HG03280 (cell line): ENCODE measurements around the gene IKZF1.
A peak's percentile ranks its signal among the peaks of the same experiment; 100 is the strongest.

ENCODE experiments used
- ATAC-seq: cut with Tn5 transposase; IDR thresholded peaks from one replicate; pipeline ENCODE4 v1.9.1; 2021; ENCODE audit warnings: mild to moderate bottlenecking, moderate library complexity; ENCODE audit not compliant: unreplicated experiment

Gene IKZF1

DNA sequence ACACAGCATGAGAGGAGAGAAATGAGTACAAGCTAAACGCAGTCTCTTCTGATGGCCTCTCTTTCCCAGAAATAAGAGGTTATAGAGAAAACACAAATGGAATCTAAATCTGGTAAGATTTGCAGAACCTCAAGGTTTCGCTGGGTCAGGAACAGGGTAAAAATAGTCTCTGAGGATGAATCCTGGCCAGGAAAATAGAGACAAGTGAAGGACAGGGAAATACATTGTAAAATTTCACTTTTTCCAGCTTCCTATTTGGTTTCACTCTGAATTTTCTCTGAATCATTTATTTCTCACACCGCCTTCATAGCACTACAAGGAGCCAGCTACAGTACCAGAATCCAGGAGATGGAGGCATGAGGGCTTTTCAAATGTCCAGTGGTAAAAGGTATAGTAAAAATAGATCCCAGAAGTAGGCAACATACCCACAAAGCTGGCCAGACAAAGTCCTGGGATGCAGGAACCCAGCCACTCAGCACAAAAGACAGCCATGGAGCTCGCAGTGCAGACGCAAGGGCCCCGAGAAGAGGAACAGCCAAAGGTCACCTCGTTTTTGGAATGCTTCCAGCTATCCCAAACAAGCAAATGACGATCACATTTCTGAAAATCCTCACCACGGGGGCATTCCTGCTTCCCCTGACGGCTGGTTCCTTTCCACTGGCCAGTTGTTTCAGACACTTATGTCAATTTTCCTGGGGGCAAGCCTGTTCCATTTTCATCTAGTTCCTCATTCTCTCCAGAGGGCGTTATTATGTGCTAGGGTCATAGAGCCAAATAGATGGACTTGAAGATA is 21.5 kb upstream of the IKZF1 start:
- ATAC-seq: no peak

DNA sequence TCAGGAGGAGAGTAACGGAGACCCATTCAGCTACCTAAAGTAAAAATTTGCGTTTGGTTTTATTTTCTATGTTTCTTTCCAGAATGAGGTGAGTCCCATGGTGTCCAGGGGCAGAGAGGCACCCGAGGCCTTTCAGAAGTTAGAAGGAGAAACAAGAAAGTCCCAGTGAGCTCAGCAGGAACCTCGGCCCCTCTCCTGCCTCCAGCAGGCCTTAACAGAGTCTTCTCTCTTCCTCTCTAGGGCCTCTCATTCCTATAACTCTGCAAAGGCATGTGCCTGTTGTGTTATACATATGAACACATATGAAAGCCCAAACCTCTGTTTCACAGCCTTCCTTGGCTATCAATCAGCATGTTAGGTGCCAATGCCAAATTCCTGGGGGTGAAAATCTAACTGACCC is 20.8 kb upstream of the IKZF1 start:
- no peak for ATAC-seq

DNA sequence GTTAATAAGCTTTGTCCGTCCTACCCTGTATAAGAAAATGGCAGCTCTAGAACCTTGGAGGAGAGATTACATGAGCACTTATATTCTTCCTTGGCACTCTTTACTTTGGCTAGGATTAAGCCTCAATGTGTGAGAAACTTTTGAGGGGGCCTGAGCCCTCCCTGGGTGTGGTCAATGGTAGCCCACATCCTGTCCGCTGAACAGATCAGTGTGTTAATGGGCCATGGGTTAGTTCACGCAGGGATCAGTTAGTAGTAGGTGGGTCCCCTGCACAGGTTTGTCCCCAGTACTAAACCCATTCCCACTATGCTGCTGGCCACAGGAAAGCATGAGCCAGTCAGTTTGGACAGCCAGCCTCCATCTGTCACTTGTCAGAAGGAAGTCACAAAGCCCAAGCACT is 20.2 kb upstream of the IKZF1 start:
- no peak for ATAC-seq

DNA sequence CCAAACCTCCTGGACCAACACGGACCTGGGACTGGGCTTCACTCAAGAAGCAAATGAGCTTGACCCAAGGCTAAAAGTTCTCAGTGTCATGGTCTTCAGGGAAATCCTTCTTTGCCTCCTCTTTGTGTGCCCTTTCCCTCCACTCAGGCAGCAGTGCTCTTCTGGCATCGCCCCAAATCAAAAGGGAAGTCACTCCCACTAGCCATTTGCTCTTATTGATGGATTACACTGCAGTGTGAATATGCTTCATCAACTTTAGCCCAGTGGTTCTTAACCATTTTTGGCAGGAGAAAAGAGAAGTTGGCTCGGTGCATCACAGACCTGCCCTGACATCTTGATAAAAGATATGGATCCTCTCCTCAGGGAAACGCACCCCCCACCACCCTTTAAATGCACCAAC is 19.2 kb upstream of the IKZF1 start:
- no peak for ATAC-seq

DNA sequence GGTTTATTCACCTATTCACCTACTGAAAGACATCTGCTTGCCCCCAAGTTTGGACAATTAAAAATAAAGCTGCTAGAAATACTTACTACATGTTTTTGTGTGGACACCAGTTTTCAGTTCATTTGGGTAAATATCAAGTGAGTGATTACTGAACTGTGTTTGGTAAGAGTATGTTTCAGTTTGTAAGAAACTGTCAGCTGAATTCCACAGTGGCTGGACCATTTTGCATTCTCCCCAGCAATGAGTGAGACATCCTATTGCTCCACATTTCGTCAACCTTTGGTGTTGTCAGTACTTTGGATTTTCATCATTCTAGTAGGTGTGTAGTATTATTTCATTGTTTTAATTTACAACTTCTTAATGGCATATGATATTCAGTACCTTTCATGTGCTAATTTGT is 17.4 kb upstream of the IKZF1 start:
- no peak for ATAC-seq

DNA sequence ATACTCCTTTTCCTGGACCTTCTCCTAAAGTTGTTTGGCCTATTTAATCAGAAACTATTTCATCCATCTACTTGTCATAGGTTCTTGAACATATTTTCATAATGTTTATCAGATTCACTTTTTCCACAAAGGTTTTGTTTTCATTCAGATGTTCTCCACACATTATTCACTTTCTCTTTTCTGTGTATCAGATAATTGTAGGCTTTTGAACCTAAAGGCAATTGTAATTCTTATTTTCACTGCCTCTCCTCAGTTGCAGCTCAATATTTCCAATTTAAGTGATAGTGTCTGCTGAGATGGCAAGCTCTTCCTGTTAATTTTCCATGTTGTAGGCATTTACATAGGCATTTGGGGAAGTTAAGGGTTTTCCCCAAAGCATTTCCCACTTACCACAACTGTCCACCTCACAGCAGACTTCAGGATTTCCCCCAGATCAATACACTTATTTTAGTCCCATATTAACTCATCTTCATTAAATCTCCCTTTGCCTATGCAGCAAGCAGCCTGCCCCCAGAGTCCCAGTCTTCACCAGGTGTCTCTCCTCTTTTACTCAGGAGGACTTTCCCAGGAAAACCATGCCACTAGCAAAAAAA is 12.3 kb upstream of the IKZF1 start:
- no peak for ATAC-seq

DNA sequence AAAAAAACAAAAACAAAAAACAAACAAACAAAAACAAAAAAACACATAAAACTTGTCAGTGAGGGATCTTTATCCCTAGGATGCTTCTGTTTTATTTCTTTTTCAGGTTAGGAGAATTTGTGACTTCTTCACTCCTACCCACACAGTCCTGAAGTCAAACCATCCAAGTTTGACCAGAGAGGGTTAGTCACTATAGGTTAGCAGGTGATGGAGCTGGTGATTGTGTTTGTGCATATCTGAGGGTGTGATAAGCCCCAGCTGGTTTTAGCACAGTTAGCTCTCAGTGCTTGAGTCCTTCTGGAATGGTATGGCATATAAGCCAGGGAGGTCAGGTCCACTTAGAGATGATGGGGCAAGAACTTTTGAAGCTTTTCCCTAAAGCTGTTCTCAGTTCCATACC is 11.8 kb upstream of the IKZF1 start:
- no peak for ATAC-seq

DNA sequence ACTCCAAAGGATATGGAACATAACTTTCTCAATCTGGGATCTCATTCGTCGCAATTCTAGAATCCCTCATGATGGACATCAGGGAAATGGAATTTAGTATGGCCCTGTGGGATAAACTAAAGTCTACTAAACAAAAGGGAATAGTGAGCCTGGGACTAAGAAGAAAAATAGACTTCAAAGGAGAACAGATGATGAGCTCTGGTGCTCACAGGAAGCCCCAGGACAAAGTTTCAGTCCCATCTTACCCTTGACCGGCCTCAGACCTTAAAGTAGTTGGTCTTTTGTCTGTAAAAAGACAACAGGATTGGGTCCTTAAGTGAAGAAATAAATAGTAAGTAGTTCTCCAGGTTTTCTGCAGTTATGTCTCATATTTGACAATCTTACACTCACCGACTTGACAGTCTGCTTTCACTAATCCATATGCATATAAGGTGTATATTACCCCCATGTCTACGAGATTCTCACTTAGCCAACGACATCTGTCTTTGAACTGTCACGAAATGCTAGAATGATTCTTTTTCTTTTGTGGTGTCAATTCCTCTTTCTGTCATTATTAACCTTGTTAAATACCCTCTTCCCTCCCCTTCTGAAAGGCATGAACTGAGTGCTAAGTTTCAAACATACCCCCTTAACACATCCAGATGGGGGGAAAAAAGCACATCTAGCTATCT is 10.9 kb upstream of the IKZF1 start:
- ATAC-seq: peak; percentile 49

DNA sequence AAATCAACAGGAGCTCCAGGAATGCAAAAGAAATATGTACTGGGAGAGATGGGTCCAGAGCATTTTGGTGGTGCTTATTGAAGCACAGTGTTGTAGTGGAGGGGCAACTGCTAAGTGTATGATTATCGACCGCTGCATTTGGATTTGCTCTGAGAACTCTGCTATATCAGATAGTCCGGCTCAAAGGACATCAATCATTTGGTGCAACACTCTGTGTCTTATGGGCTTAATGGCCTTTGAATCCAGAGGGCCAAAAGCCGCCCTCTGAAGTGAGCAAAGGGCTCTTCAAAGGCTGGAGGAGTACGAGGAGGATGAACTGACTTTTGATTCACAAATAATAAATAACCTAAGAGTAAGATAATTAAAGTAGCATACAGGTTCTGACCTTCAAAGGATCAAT is 9.4 kb upstream of the IKZF1 start:
- ATAC-seq: no peak

DNA sequence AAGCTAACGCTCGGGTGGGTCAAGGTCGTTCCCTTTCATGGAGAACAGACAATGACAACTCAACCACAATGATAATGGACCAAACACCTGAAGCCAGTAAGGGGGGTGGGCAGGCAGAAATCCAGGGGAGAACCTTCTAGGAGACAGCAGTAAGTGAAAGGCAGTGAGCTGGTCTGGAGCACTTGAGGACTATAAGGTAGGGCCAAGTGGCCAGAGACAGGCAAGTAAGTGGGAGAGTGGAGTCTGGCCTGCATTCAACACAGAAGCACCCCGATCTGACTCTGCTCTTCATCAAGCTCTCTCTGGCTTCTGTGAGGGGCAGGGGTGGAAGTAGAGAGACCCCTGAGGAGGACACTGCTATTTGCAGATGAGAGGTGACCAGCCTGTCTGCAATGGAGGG is 7.7 kb upstream of the IKZF1 start:
- ATAC-seq: no peak

DNA sequence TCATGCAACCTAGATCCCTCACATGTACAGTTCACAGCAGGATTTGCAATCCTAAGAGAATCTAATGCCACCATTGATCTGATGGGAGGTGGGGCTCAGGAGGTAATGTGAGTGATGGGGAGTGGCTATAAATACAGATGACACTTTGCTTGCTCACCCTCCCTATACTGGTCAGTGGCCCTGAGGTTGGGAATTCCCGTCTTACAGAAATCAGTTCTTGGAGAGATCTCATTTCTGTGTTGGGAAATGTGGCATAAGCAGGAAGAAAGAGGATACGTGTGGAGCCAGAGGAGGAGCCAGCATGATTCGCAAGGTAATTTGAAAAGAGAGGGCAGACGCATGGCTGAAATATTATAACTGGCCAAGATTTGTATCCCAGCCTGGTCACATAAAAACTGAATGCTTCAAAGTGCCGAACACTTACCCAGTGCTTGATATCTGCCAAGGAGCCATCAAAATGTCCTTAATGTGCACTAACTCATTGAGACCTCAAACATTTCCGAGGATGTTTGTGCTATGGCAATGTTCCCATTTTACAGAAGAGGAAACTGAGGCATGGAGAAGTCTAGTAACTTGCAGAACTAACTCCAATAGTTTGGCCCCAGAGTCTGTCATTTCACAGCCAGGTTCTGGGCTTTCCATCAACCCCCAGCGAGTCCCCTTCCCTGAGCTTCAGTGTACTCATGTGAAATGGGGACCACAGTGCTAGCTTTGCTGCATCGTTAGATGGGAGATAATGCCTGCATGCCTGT is 5.5 kb upstream of the IKZF1 start:
- no peak for ATAC-seq

DNA sequence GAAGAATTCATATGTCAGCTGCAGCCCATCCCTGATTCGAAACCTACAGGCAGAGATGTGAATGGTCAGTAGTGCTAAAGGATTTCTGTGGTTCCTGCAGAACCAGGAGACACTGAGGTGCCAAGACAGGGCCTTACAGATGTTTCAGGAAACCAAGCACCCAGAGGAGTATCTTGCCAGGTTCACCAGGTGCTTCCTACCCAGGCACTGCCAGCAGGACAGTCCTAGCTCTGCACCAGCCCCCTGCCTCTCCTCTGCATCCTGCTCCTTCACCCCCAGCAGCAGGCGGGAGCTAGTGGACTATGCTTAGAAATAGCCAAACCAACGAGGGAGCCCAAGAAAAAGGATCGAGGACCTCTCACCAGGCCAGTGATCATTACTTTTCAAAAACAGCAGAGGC is 4.2 kb upstream of the IKZF1 start:
- ATAC-seq: no peak

DNA sequence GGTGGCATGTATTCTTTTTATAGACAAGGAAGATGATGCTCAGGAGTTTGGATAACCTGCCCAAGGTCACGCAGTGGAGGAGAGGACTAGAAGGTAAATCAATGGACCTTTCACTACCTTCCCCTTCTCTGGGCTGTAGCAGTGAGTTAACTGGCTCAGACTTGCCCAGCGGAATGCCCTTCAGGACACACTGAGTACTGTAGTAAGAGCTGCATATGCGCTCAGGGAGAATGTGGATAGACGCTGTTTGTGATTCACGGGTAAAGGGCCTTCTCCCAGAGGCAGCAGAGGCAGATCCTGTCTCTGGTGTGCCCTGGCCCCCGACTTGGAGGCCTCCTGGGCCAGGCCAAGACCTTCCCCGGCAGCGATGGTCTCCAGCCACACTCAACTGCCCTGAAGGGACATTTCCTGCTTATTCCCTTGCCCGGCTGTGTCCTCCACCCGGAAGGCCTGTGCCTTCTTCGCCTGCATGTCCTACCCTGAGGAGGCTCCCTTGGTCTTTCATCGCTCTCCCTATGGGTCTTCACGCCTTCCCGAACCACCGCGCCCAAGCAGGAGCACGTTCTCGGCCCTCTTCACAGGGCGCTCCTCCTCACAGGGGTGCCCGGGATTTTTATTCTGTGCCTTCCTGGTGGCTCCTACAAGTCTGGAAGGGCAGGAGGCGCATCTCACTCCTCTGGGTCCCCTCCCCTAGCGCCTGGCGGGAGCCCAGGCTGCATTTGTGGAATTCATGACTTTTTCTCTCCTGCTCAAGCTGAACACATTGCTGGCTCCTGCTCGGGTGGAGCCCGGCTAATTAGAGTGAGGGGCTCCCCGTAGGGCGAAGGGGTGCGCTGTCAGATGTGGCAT is 1.8 kb upstream of the IKZF1 start:
- no peak for ATAC-seq

DNA sequence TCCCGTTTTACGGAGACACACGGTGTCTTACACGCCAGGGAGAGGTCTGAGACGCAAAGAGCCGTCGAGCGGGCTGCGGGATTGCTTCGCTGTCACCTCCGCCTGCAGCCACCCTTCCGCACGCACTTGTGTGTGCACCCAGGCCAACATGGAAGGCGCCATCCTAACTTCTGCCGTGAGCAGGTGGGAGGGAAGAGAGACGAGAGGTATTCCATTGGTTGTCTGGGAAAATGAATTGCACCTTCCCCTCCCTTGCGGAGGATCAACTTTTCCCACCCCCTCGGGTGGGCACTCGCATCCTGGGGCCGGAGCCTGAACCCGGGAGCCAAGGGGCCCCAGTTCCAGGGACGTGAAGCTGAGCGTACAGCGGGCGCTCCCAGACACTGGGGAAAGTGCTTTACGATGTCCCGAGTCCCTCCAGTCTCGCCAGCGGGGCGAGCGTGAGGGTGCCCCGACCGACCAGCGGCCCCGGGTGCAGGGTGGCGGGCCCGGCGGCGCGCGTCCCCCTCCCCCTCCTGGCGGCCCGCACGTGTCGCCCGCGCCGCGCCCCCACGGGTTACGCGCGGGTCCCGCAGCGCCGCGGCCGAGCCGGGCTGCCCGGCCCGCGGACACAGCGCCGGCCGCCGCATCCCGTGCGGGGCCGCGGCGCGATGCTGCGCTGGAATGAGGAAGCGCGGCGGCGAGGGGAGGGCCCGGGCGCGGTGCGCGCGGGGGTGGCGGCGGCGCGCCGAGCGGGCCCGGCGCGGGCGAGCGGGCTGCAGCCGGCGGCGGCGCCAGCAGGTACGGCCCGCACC is 984 bp upstream of the IKZF1 start:
- peak; percentile 28 for ATAC-seq

DNA sequence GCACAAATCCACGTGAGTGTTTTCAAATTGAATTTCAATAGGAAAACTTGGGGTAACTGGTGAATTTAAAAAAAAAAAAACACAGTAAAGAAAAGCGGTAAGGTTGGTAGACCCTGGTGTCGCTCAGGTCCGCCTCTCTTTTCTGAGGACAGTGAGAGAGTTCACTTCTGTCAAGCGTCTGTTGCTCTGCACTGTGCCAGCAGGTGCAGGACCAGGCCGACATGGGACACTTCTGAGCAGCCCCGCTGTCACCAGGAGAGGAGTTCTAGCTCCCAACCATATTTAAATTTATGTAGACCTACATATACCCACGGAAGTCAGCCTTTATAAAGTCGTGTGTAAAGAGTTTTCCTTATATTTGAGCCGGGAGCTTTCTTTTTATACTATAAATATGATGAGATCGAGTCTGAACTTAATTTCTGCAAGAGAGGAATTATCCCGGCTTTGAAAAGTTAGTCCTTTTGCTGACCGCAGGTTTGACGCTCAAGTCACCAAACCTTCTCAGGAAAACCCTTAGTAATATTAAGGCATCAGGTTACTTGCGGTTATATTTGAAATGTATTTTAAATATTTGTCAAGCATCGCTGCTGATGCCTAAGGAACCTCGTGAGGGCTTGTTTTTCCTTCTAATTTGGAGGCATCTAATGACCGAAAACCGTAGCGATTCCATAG is 531 bp downstream of the IKZF1 start:
- peak; percentile 44 for ATAC-seq

DNA sequence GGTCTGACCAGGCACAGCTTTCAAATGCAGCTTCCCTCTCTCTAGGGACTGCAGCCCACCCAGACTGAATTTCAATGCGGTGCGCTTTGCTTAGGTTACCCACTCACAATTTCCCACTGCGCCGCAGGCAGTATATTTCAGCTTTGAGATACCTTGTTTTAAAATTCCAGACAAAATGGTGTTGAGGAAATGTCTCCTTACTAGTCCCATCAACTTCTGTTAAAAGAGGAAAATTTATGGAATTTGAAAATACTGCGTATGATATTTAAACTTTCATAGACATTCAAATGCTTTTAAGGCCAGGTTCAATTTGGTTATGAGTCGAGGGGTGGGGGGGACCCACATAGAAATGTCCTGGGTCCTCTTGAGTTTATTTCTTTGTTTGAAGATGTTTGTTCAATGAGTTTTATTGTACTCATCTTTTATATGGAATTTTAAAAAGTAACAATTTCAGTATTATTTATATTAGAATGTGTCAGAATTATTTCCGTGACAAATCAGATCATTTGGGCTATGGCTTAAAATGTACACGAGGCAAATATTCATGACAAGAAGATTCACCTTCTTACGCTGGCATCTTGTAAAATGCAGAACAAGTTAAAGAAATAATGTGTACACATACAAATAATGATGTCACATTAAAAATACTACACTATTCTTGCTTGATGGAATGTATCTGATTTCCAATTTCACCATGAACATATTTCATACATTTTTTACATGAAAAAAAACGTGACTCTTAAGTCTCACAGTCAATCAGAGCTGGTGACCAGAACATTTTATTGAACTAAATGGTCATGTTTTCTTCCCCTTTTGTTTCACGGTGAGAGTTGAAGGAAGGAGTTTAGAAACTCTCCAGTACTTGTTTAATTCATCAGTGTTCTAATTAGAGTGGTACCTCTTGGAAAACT is 1.3 kb downstream of the IKZF1 start:
- ATAC-seq: no peak

DNA sequence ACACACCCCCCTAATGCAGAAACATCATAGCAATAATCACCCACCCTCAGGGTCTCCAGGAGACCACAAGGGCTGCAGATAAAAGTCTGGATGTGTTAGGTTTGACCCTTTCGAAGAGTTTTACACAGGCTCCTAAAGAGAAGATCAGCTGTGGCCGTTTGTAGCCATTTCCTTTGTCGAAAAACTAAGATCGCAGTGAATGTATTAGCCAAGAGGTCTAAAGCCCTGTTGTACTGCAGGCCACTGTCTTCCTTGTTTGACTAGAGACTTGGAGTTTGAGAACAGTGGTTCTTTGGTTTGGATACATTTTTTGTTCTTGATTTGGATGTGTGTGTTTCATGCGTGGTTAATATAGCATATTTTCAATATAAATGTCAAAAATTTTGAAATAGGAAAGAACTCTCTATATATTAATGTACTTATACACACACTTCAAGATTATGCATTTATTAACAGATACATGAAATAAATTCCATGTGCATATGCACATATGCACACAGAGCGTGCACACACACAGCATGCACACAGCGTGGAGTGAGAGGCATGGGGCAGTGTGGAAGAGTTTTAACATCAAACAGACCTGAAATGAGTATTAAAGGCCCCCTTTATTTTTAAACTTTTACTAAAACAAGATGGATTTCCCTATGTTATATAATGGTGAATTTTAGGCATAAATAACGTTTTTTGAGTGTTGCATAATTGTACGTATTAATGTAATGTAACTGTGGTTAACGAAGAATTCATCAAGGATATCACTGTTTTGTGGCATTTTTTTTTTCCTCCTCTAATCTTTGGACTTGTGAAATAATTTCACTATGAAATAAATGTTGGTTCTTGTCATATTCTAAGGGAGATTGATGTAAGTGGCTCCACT is 2.2 kb downstream of the IKZF1 start:
- no peak for ATAC-seq
